Endothelial cell of umbilical vein (primary cell): ENCODE measurements around the gene ZDHHC11B. TPM values are rescaled to one million over a fixed set of nuclear protein-coding genes. Genes with fewer than 3 reads are reported as not detected.

Experiments used
- BruUV-seq: library from RNA; stranded (reverse); fragments of 400-500 nt; replicated peaks from 2 replicates; lab custom pipeline; 2021; lab: Mats Ljungman, UMichigan
- CTCF ChIA-PET: fragments of 300-600, 350-600 bp; sonication (Branson Sonifier 250); formaldehyde crosslinking; loops from one replicate; lab custom pipeline; 2021; ENCODE audit warnings: antibody characterized with exemption, inconsistent platforms; lab: Charles Lee
- POLR2A ChIA-PET: fragments of 300-600, 350-600 bp; sonication (Branson Sonifier 250); formaldehyde crosslinking; loops from one replicate; lab custom pipeline; 2021; ENCODE audit warnings: antibody characterized with exemption, inconsistent platforms; lab: Charles Lee
- DNase-seq: peaks from one replicate; pipeline ENCODE4 v3.0.0-alpha.2; 2011; ENCODE audit warnings: low read depth, low spot score
- FAIRE-seq: peaks from 2 replicates; lab custom pipeline; 2011; peaks lifted over from hg19 to GRCh38; lab: Jason Lieb, UNC
- H2AFZ ChIP-seq: 2 replicates; pipeline ENCODE4 v1.6.0; 2012; ENCODE audit warnings: low read depth, low read length, control low read depth, inconsistent platforms
- H3K27ac ChIP-seq: 2 replicates; pipeline ENCODE4 v1.5.1; 2011; ENCODE audit warnings: low read depth, mild to moderate bottlenecking, control low read depth, low read length, moderate library complexity; ENCODE audit not compliant: insufficient read depth
- H3K27me3 ChIP-seq, 2 experiments: 2 replicates each; pipeline versions ENCODE4 v1.6.0 to v1.6.1; 2011; ENCODE audit warnings: low read length in 2 of 2, mixed read lengths in 1 of 2; ENCODE audit not compliant: control insufficient read depth in 2 of 2, insufficient read depth in 2 of 2
- H3K36me3 ChIP-seq, 2 experiments: 2 replicates in 1 of 2; 3 replicates in 1 of 2; pipeline ENCODE4 v1.5.1; 2011; ENCODE audit warnings: low read length in 2 of 2, mild to moderate bottlenecking in 1 of 2, moderate library complexity in 1 of 2; ENCODE audit not compliant: control insufficient read depth in 2 of 2, insufficient read depth in 2 of 2; ENCODE audit errors: extremely low read depth in 1 of 2
- H3K4me1 ChIP-seq: 3 replicates; pipeline ENCODE4 v1.5.1; 2011; ENCODE audit warnings: mild to moderate bottlenecking, low read length; ENCODE audit not compliant: control insufficient read depth, insufficient read depth; ENCODE audit errors: extremely low read depth
- H3K4me2 ChIP-seq: 2 replicates; pipeline ENCODE4 v1.6.1; 2011; ENCODE audit warnings: low read length, control low read depth, mixed read lengths; ENCODE audit not compliant: insufficient read depth
- H3K4me3 ChIP-seq, 3 experiments: fragments of 200-600 bp in 1 of 3; sonication (generic), shearing (Covaris generic) in 1 of 3; replicated peaks in 1 of 3; 2 replicates each; pipeline ENCODE4 v1.5.1; 2011 to 2016; ENCODE audit warnings: control low read depth in 3 of 3, low read length in 3 of 3, mild to moderate bottlenecking in 2 of 3, inconsistent platforms in 1 of 3, low read depth in 1 of 3, moderate library complexity in 1 of 3; ENCODE audit not compliant: insufficient read depth in 1 of 3
- H3K79me2 ChIP-seq: 2 replicates; pipeline ENCODE4 v1.6.0; 2012; ENCODE audit warnings: low read length, inconsistent platforms; ENCODE audit not compliant: control insufficient read depth, insufficient read depth
- H3K9ac ChIP-seq: replicated peaks from 2 replicates; pipeline ENCODE3; 2011; ENCODE audit warnings: low read length, control low read depth; ENCODE audit not compliant: insufficient read depth; ENCODE audit errors: extremely low read depth
- H3K9me1 ChIP-seq: replicated peaks from 3 replicates; pipeline ENCODE4 v1.6.0; 2011; ENCODE audit warnings: mild to moderate bottlenecking, low read length; ENCODE audit not compliant: control insufficient read depth, insufficient read depth; ENCODE audit errors: extremely low read depth
- H3K9me3 ChIP-seq: replicated peaks from 2 replicates; pipeline ENCODE4 v1.5.1; 2012; ENCODE audit warnings: low read length, inconsistent platforms; ENCODE audit not compliant: control insufficient read depth, insufficient read depth
- H4K20me1 ChIP-seq: replicated peaks from 2 replicates; pipeline ENCODE3; 2011; ENCODE audit warnings: mild to moderate bottlenecking, low read length; ENCODE audit not compliant: control insufficient read depth, insufficient read depth; ENCODE audit errors: extremely low read depth
- CTCF ChIP-seq, 2 donors: IDR thresholded peaks; 1 replicate in 1 of 2; 2 replicates in 1 of 2; pipeline ENCODE4 v1.5.1; 2011; ENCODE audit warnings: low read length in 2 of 2, mild to moderate bottlenecking in 2 of 2, moderate library complexity in 2 of 2, control low read depth in 1 of 2, inconsistent platforms in 1 of 2, low read depth in 1 of 2; ENCODE audit not compliant: insufficient read depth in 1 of 2; ENCODE audit errors: extremely low read depth in 1 of 2
- EZH2 ChIP-seq: IDR thresholded peaks from 2 replicates; pipeline ENCODE4 v1.6.1; 2012; ENCODE audit warnings: borderline replicate concordance, low read depth, mild to moderate bottlenecking, moderate library complexity, low read length, inconsistent platforms; ENCODE audit not compliant: severe bottlenecking
- FOS ChIP-seq: IDR thresholded peaks from 2 replicates; pipeline ENCODE4 v1.6.1; 2011; ENCODE audit warnings: mild to moderate bottlenecking, low read length, moderate library complexity, borderline replicate concordance; ENCODE audit not compliant: insufficient read depth
- GATA2 ChIP-seq: IDR thresholded peaks from 2 replicates; pipeline ENCODE4 v1.7.0; 2011; ENCODE audit warnings: low read depth, mild to moderate bottlenecking, moderate library complexity, mixed read lengths, low read length; ENCODE audit not compliant: insufficient read length, insufficient read depth
- JUN ChIP-seq: IDR thresholded peaks from 2 replicates; pipeline ENCODE4 v1.6.1; 2011; ENCODE audit warnings: borderline replicate concordance, low read depth; ENCODE audit not compliant: insufficient read length, insufficient read depth
- MAX ChIP-seq: IDR thresholded peaks from 2 replicates; pipeline ENCODE4 v1.6.1; 2011; ENCODE audit not compliant: insufficient read depth, insufficient read length
- MYC ChIP-seq: IDR thresholded peaks from one replicate; pipeline ENCODE4 v1.6.1; 2011; ENCODE audit warnings: mild to moderate bottlenecking, low read depth, low read length
- POLR2A ChIP-seq: IDR thresholded peaks from 2 replicates; pipeline ENCODE4 v1.6.1; 2012; ENCODE audit warnings: low read depth, mild to moderate bottlenecking, control low read depth, low read length
- POLR2AphosphoS5 ChIP-seq: IDR thresholded peaks from 2 replicates; pipeline ENCODE4 v1.6.1; 2012; ENCODE audit warnings: low read depth, mild to moderate bottlenecking, control low read depth, low read length, moderate library complexity; ENCODE audit not compliant: insufficient read depth
- dilution Hi-C: fragments of 300-500 bp; cut with MboI; formaldehyde crosslinking; loops from one replicate; pipeline ENCODE4 v1.15.0; 2019; ENCODE audit warnings: low sequenced_read_pairs; ENCODE audit not compliant: extremely low pct_ligation_motif_present
- intact Hi-C: fragments of 100-400 bp; cut with micrococcal nuclease; formaldehyde crosslinking; loops from one replicate; pipeline ENCODE4 v1.10.0; 2022
- polyA plus RNA-seq, 4 experiments: library from polyadenylated mRNA; depleted of rRNA in 3 of 4; stranded (reverse) in 3 of 4; unstranded in 1 of 4; fragments of >200 nt; gene quantifications; 2 replicates each; pipeline versions ENCODE4 v1.2.1 to v1.2.3, GENCODE V29; 2011 to 2012; ENCODE audit warnings: missing spikeins in 1 of 4
- total RNA-seq: library from RNA; stranded (reverse); gene quantifications from 2 replicates; pipeline ENCODE4 v1.2.3, GENCODE V29; 2021

Gene ZDHHC11B
- total and polyA plus RNA-seq, 2 donors (not counting 3 experiments of a cell fraction or from before 2014, with no cell fraction given) = not detected

GRCh38 chr5:765948-766631 lies 18.4 kb downstream of the ZDHHC11B start:
- H4K20me1 ChIP-seq = no peaks in the 10 kb centered on the region
- ChIA-PET POLR2A (no interaction called here), CTCF (no interaction called here)
- H3K4me3 ChIP-seq = no peak overlapping the region
- DNase-seq (no peak), FAIRE-seq (no peak)
- no peak overlapping the region for H2AFZ ChIP-seq
- no peak for TF ChIP-seq MYC
- no peak for TF ChIP-seq POLR2A
- no peak for TF ChIP-seq CTCF (IDR thresholded peaks at IDR 0.05; ENCODE audit: extremely low read depth in 1 of 2, insufficient read depth in 1 of 2, low read depth in 1 of 2, low read length in 2 of 2)
- no peak for TF ChIP-seq MAX
- TF ChIP-seq EZH2 = no peak
- no peak for TF ChIP-seq POLR2AphosphoS5
- TF ChIP-seq FOS = no peak
- TF ChIP-seq JUN = no peak
- TF ChIP-seq GATA2 = no peak
- H3K79me2 ChIP-seq = no peaks in the 10 kb centered on the region
- H3K36me3 ChIP-seq = no peaks in the 10 kb centered on the region
- intact Hi-C loops = no loop called here
- H3K4me2 ChIP-seq = no peak overlapping the region
- dilution Hi-C loops = no loop called here
- H3K27me3 ChIP-seq = no peaks in the 10 kb centered on the region
- H3K9me1 ChIP-seq = no peaks in the 10 kb centered on the region
- no peaks in the 10 kb centered on the region for H3K4me1 ChIP-seq
- H3K9me3 ChIP-seq = no peaks in the 10 kb centered on the region
- H3K9ac ChIP-seq = no peak overlapping the region
- no peak overlapping the region for H3K27ac ChIP-seq
- no TSS peak for BruUV-seq
